ENCODE measurements around the gene NUP188.
"Not testable (repeated sequence)": the region's sequence is repeated elsewhere in the genome, so short reads cannot be mapped to it uniquely, and the experiment has no call there.

The NUP188 gene

GRCh38 chr9:128917151-128917849 is 30.2 kb upstream of the NUP188 start:
- DNase-seq, result no peak

GRCh38 chr9:128918921-128919320 is 28.6 kb upstream of the NUP188 start:
- no peak for DNase-seq

- no peak for DNase-seq
Observed at GRCh38 chr9:128919402-128920089, 28.0 kb upstream of the NUP188 start.

GRCh38 chr9:128920381-128921058 is 27.0 kb upstream of the NUP188 start, which contains the start of gene PHYHD1:
Gene PHYHD1, plus strand, starts transcription at chr9:128920982. Its CDS starts 1,342 bp downstream, at chr9:128922324.
- DNase-seq, result no peak

GRCh38 chr9:128921881-128922763 is 25.4 kb upstream of the NUP188 start:
- no peak for DNase-seq

- DNase-seq, result no peak
Observed at GRCh38 chr9:128923493-128923883, 24.0 kb upstream of the NUP188 start.

GRCh38 chr9:128927731-128928411 is 19.6 kb upstream of the NUP188 start:
- peak; percentile 50 for DNase-seq

GRCh38 chr9:128928624-128929023 is 18.9 kb upstream of the NUP188 start:
- no peak for DNase-seq

- DNase-seq, result no peak
Observed at GRCh38 chr9:128929560-128929959, 17.9 kb upstream of the NUP188 start.

- DNase-seq, result no peak
Observed at GRCh38 chr9:128933731-128934130, 13.8 kb upstream of the NUP188 start.

GRCh38 chr9:128936171-128936865 is 11.2 kb upstream of the NUP188 start:
- no peak for DNase-seq

- DNase-seq, result no peak
Observed at GRCh38 chr9:128937310-128938165, 10.0 kb upstream of the NUP188 start.

GRCh38 chr9:128940271-128940921 is 7.1 kb upstream of the NUP188 start:
- no peak for DNase-seq

GRCh38 chr9:128940946-128941755 is 6.3 kb upstream of the NUP188 start:
- no peak for DNase-seq

GRCh38 chr9:128943832-128944620 is 3.5 kb upstream of the NUP188 start:
- DNase-seq, result no peak

GRCh38 chr9:128944966-128945365 is 2.5 kb upstream of the NUP188 start:
- DNase-seq, result not testable (repeated sequence)

- no peak for DNase-seq
Observed at GRCh38 chr9:128945798-128946501, 1.5 kb upstream of the NUP188 start.
